Right ventricle myocardium superior (tissue), 1 donor: ENCODE measurements around the gene ZNF518A. TPM values are rescaled to one million over a fixed set of nuclear protein-coding genes. Genes with fewer than 3 reads are reported as not detected.
"Not testable (repeated sequence)": the region's sequence is repeated elsewhere in the genome, so short reads cannot be mapped to it uniquely, and the experiment has no call there.

Source experiments
- ATAC-seq: fragments of 200-7000 bp; cut with Tn5 transposase; one replicate; pipeline ENCODE4 v1.9.1; 2020; ENCODE audit warnings: mild to moderate bottlenecking; ENCODE audit not compliant: poor library complexity
- DNase-seq: peaks from one replicate; pipeline ENCODE4 v3.0.0-alpha.2; 2020
- intact Hi-C: fragments of 100-400 bp; cut with DNase I; formaldehyde crosslinking; loops from one replicate; pipeline ENCODE4 v1.11.2; 2022
- total RNA-seq: library from RNA; stranded (reverse); fragmentation: NEBNext Ultra II Directional; extraction: Animal tissue kit (Norgen Biotek cat#: 25700); gene quantifications from one replicate; pipeline ENCODE4 v1.2.1, GENCODE V29; 2021
- donor health status: DM: no; HTN: yes; CAD: no; lungs with severe emphysema.

Gene ZNF518A
- total RNA-seq, 1 donor from 2014 or later: 10.0 TPM

DNA sequence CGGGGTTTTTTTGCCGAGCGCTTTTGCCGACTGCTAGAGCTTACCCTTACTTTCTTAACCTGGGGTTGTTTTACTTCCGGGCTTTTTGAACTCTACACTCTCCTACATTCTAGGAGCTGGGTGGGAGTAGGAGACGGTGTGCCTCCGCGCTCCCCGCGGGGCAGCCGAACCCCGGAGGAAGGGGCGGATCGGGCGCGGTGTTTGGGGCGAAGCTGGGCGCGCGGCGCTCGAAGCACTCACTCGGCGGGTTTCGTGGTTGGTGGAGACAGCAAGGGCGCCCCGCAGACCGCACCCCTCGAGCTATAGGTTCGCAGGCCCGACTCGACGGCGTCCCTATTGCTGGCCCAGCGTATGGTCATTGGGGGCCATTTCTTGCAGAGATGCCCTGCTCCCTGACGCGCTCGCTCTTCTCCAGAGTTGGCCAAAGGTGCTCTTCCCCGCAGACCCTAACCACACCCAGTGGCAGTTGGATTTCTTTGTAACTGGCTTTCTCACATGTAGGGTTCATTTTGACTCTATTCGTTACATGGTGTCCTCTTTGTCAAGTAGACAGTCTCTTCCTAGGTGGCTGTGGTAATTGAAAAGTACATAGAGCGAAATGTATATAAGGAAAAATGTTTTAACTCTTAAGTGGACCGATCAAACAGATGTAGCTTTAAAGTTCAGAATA is 364 bp downstream of the ZNF518A start:
- DNase-seq (peak; percentile 76), ATAC-seq (peak; percentile 91)
- intact Hi-C loops: no loop called here

DNA sequence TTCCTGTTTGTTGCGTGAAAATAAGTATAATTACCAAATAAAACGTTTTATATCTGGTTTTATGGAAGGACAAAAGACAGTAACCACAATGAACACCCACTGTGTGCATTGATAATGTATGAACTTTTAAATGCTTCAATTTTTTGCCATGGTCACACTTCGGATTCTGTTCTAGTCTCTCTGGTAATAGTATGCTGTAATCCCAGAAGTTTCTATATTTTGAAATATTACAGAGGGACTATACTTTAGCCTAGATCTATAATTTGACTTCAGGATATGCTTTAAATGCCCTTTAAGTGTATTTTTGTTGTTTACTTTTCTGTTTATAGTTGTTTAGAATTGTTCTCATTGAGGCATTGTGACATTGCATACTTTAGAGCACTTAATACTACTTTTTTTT is 1.5 kb downstream of the ZNF518A start:
- ATAC-seq (no peak), DNase-seq (no peak)
- intact Hi-C loops: no loop called here

DNA sequence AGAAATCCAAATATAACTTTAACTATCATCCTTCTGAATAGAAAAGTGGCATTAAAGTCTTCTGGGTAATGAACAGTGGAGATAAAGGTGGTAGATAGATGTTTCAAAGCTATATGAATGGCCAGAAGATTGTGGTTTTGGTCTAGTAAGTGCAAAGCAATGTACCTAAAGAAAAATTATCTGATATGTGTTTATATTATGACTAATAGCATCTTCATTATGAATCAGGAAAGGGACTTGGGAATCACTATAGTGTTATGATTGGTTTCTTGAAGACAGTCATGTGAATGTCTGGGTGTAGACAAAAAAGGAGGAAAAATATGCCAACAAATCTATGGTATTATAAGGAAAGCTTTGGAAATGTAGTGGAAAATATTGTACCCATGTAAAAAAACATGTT is 3.0 kb downstream of the ZNF518A start:
- ATAC-seq (no peak), DNase-seq (no peak)
- intact Hi-C loops: no loop called here

DNA sequence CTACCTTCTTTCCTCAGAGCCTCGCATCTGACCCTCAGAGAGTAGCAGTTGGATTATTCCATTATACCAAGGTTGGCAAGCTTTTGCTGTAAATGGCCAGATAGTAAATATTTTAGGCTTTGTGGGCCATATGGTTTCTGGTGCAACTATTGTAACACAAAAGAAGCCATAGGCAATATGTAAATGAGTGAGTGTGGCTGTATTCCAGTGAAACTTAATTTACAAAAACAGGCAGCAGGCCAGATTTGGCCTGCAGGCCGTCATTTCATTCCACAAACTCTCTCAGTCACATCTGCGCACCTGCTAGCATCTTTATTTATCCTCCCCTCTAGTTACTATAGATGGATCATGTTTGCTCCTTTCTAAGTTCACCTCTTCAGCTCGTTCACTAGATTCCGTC is 6.7 kb downstream of the ZNF518A start:
- no peak for ATAC-seq
- intact Hi-C loops: no loop called here
- DNase-seq: no peak

DNA sequence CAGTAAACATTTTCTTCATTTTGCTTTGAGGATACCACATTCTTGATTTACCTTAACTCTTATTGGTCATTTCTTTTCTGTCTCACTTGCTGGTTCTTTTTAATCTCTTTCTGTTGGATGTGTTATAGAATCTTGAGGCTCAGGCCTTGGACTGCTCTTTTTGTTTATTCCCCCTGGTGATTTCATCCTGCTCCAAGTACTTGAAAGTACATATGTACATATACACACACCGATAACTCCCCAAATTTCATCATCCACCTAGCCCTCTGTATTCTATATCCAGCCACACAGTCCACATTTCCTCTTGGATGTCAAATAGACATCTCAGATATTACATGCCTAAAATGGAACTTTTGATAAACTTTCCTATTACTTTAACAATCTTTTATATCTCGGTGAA is 7.5 kb downstream of the ZNF518A start:
- intact Hi-C loops: no loop called here
- DNase-seq: no peak
- no peak for ATAC-seq

DNA sequence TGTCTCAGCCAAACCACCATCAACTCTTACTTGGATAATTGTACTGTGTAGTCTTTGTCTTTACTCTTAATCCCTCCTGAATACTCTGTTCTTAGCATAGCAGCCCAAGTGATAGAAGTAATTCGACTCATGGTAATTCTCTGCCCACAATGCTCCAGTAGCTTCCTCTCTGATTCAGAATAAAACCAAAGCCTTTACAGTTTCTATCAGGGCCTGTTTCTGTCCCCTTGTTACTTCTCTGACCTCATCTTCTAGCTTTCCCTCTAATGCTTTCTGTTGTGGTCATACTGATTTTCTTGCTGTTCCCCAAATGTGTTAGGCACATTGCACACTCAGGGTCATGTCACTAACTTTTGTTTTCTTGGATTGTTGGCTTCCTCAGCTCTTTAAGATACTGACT is 8.0 kb downstream of the ZNF518A start:
- DNase-seq (no peak), ATAC-seq (no peak)
- intact Hi-C loops: no loop called here

DNA sequence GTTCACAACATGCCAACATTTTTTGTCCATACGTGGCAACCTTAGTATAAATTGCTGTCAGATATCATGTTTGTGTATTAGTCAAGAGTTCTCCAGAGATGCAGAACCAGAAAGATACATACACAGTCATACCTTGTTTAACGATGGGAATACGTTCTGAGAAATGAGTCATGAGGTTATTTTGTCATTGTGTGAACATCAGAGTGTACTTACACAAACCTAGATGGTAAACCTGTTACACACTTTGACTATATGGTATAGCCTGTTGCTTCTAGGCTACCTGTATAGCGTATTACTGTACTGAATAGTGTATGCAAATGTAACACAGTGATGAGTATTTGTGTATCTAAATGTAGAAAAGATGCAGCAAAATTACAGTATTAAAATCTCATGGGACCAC is 22.3 kb downstream of the ZNF518A start:
- intact Hi-C loops: no loop called here
- ATAC-seq: no peak

DNA sequence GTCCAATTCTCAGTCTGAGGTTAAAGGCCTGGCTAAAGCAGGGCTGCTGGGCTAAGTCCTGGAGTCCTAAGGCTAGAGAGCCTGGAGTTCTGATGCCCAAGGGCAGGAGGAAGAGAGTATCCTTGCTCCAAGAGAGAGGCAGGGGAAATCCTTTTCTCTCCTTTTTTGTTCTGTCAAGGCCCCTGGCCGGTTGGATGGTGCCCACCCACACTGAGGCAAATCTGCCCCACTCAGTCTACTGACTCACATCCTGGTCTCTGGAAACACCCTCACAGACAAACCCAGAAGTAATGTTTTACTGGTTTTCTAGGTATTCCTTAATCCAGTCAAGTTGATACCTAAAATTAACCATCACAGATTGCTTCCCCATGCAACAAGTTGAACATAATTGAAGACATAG is 23.0 kb downstream of the ZNF518A start:
- ATAC-seq (no peak), DNase-seq (no peak)

More for the DNA sequence above, 22.3 kb downstream of the ZNF518A start:
- DNase-seq: no peak

DNA sequence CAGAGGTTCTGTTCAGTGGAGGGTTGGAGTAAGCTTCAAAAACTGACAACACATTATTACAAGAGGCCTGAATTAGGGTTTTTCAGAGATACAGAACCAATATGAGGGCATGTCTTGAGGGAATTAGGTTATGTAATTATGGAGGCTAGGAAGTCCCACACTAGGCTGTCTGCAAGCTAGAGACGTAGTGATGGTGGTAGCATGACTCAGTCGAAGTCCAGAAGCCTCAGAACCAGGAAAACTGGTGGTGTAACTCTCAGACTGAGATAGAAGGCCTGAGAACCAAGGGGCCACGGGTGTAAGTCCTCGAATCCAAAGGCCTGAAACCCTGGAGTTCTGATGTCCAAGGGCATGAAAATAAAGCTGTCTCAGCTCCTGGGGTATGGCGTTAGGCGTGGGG is 35.6 kb downstream of the ZNF518A start:
- DNase-seq (no peak), ATAC-seq (no peak)
- intact Hi-C loops: no loop called here

More for the DNA sequence above, 23.0 kb downstream of the ZNF518A start:
- intact Hi-C loops: no loop called here

DNA sequence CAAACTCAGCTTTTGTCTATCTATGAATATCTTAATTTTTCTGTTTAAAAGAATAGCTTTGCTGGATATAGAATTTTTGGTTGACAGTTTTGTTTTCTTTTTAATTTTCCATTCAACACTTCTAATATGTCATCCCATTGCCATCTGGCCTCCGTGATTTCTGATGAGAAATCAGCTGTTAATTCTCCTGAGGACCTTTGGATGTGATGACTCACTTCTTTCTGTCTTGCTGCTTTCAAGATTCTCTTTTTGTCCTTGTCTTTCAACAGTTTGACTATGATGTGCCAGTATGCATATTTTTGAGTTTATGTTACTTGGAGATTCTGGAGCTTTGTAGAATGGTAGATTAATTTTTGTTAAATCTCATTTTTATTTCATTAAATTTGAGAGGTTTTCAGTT is 38.4 kb downstream of the ZNF518A start:
- no peak for ATAC-seq
- DNase-seq: no peak
- intact Hi-C loops: no loop called here

DNA sequence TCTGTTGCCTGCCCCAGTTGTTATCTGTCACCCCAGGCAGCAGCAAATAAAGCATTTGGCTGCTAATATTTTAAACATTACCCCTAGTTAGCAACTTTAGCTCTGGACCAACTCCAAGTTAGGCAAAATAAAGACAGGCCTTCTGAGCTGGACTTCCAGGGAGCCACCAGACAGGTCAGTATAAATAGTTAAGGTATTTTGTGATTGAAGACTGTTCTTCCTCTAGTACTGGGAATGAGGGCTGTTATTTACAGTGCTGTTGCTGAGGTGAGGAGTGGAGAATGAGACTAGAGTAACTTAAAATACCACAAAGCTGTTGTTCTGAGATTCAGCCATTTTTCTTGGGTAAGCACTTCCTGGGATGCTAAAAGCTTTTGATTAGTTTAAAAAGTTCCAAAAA is 40.1 kb downstream of the ZNF518A start:
- ATAC-seq (no peak), DNase-seq (no peak)
- intact Hi-C loops: no loop called here

DNA sequence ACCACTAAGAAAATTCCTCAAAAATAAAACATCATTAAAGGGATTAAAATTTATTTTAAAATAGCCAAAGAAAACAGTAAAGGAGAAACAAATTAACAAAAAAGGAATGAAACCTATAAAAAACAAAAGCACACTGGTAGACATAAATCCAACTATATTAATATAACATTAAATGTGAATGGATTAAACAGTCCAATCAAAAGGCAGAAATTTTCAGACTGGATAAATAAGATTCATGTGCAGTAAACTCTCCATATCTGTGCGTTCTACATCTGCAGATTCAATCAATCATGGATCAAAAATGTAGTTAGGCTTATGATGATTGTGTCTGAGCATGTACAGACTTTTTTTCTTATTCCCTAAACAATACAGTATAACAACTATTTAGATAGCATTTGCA is 42.6 kb downstream of the ZNF518A start:
- ATAC-seq (no peak), DNase-seq (no peak)
- intact Hi-C loops: no loop called here

DNA sequence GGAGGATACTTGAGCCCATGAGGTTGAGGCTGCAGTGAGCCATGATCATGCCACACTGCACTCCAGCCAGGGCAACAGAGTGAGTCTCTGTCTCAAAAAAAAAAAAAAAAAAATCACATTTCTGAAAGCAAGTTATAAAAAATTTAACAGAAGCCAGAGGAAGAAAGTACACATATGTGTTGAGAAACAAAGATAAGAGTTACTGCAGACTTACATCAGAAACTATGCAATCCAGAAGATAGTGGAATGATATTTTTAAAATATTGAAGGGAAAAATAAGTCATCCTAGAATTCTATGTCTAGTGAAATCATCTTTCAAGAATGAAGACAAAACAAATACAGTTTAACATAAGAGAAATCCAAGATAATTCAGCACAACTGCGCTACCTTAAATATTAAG is 46.9 kb downstream of the ZNF518A start:
- ATAC-seq (no peak), DNase-seq (no peak)
- intact Hi-C loops: no loop called here

DNA sequence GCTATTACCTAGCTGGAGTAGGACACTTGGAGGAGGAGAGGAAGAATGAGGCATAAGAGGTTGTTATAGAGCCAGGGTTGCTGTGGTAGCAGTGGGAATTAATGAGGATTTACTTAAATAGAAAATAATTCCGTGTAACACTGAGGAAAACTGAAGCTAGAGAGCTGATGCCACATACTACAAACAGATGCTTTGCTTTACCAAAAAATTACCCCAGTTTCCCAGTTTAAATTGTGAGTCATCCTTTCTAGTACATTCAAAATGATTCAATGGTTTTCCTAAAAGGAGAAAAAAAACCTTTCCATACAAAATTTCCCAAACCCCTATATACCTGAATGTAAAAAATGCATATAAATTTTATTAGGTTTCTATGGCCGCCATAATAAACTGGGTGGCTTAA is 58.3 kb downstream of the ZNF518A start:
- ATAC-seq (no peak), DNase-seq (no peak)
- intact Hi-C loops: no loop called here

DNA sequence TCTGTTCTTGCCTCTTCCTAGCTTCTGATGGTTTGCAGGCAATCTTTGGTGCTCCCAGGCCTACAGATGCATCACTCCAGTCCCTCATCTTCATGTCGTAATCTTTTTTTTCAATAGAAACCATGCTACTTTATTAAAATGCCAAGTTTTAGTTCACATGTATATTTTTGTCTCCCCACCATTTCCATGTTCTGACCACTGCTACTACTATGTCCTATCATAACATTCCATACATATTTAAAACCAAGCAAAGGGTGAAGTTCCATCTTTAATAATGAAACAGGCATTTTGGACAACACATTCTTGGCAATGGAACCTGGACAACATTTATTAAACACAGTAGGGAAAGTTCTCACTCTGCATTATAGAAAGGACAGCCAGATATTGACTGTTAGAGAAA is 58.8 kb downstream of the ZNF518A start:
- DNase-seq (no peak), ATAC-seq (no peak)
- intact Hi-C loops: no loop called here

DNA sequence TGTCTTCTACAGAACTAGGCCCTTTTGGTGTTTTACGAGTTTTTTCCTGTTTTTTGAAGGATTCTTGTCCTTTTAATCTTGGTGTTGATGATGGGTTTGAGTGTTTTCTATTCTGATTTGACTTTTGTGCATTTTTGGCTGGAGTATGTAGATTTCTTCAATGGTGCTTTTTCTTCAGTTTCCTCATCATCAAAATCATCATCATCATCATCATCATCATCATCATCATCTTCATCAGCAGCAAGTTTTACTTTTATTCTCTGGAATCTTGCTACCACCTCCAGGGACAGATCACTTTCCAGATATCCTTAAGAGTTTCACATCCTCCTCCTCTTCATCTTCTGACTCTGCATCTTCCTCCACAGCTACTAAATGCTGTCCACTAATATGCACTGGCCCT is 59.4 kb downstream of the ZNF518A start:
- intact Hi-C loops, DNase-seq, ATAC-seq: not testable (repeated sequence)

DNA sequence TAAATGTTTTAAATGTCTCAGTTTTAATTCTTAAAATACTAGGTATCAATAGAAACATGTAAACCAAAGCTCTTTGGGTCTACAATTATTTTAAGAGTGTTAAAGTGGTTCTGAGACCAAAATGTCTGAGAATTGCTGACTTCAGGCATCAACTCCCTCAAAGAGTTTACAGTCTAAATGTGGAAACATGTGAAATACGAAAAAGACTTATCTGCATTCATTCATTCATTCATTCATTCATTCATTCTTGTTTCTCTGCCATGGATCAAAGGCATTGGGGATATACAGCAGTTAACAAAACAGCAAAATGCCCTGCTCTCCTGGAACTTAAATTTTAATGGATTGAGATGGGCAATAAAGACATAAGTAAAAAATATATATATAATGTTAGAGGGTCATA is 71.4 kb downstream of the ZNF518A start:
- no peak for ATAC-seq
- DNase-seq: no peak
- intact Hi-C loops: no loop called here

DNA sequence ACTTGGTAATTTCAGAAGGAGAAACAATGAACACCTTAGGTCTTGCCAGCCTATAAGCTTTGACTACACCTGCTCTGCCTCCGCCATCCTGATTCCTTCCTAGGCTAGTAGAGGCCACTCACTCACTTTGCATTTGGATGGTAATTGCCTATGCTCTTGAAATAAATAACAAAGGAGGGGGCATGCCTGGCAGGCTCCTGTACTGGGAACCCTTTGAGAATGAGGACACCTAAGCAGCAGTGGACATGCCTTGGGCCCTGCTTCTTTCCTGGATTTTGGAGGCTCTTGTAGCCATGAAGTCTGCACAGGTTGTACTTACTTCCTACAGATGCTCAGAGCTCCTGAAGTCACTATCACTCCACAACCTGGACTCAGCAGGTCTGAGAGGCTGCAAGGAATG is 75.5 kb downstream of the ZNF518A start:
- DNase-seq (no peak), ATAC-seq (no peak)
- intact Hi-C loops: no loop called here

DNA sequence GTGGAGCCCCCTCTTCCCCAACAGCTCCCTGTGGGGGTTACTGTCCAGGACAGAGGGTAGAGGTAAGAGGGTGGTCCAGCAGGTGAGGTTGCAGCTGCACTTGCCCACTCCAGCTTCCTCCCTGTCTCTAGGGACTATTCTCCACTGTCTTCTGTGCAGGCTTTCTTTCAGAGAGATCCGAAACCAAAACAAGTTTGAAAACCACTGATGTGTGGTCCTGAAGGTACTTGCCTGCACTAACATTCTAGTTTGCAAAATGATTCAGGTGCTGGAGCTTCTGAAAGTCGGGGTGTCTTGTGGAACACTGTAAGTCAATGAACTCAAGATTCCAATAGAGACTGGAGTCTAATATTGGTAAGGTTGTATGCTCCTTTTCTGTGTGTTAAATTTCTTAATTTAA is 78.2 kb downstream of the ZNF518A start:
- DNase-seq: no peak
- ATAC-seq: no peak
- intact Hi-C loops: no loop called here

DNA sequence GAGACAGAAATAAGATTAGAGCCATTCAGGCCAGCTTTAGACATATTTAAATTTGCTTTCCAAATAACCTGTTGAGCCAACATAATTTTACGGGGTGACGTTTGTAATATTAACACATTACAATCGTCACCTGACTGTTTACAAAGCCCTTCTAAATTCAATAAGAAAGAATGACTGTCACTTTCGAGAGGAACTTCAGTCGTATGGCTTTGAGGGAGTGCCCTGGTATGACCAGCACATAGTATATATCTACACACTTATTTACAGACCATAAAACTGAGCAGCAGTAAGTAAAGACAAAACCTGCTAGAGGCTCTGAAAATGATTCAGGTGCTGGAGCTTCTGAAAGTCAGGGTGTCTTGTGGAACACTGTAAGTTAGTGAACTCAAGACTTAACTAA is 78.8 kb downstream of the ZNF518A start:
- ATAC-seq: no peak
- no peak for DNase-seq
- intact Hi-C loops: no loop called here

DNA sequence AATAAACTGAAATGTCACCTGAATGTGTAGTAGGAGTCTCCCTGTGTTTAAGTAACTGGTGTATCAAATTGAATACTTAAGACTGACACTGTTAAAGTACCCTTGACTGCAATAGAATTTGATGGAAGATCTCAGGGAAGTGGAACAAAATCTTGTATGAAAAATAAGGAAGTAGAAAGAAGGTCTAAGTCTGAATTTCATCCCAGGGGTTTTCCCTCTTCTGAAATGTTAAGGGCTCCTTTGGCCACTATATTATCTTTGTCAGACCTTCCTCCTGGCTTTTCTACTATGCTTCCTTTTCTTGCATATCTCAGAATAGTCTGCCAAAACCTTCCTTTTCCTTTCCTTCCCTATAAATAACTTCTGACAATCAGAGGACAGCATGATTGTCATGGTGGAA is 81.7 kb downstream of the ZNF518A start:
- ATAC-seq (no peak), DNase-seq (no peak)
- intact Hi-C loops: no loop called here
